Measurements from ENCODE around the gene TDRD5.
"Not testable (repeated sequence)": the region's sequence is repeated elsewhere in the genome, so short reads cannot be mapped to it uniquely, and the experiment has no call there.

TDRD5 gene

DNA sequence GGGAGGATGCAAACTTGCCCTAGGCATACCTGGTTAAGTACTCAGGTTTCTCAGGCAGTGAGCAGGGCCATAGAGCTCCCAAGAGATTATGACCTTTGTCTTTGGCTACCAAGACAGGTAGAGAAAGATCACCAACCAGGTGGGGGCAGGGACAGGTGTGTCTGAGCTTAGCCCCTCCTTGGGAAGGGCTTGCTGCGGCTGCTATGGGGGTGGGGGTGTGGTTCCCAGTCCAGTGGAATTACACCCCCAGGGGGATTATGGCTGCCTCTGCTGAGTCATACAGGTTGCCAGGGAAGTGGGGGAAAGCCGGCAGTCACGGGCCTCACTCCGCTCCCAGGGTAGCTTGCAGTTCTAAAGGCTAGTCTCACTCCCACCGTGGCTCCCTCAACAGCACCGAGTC is 86.2 kb downstream of the TDRD5 start:
- TF ChIP-seq, protein P1, sequence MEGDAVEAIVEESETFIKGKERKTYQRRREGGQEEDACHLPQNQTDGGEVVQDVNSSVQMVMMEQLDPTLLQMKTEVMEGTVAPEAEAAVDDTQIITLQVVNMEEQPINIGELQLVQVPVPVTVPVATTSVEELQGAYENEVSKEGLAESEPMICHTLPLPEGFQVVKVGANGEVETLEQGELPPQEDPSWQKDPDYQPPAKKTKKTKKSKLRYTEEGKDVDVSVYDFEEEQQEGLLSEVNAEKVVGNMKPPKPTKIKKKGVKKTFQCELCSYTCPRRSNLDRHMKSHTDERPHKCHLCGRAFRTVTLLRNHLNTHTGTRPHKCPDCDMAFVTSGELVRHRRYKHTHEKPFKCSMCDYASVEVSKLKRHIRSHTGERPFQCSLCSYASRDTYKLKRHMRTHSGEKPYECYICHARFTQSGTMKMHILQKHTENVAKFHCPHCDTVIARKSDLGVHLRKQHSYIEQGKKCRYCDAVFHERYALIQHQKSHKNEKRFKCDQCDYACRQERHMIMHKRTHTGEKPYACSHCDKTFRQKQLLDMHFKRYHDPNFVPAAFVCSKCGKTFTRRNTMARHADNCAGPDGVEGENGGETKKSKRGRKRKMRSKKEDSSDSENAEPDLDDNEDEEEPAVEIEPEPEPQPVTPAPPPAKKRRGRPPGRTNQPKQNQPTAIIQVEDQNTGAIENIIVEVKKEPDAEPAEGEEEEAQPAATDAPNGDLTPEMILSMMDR (conservative IDR thresholded peaks at IDR 0.05; ENCODE audit: low read length), result no peak
- no peak overlapping the region for H3K4me3 ChIP-seq (ENCODE audit: low read length)
- no peak for DNase-seq (ENCODE audit: low read depth)

DNA sequence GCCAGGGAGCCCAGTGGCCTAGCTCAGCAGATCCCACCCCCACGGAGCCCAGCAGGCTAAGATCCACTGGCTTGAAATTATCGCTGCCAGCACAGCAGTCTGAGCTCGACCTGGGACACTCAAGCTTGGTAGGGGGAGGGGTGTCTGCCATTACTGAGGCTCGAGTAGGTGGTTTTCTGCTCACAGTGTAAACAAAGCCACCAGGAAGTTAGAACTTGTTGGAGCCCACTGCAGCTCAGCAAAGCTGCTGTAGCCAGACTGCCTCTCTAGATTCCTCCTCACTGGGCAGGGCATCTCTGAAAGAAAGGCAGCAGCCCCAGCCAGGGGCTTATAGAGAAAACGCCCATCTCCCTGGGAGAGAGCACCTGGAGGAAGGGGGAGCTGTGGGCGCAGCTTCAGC is 102.9 kb downstream of the TDRD5 start:
- DNase-seq (ENCODE audit: low read depth); H3K4me3 ChIP-seq (ENCODE audit: low read length): not testable (repeated sequence)

DNA sequence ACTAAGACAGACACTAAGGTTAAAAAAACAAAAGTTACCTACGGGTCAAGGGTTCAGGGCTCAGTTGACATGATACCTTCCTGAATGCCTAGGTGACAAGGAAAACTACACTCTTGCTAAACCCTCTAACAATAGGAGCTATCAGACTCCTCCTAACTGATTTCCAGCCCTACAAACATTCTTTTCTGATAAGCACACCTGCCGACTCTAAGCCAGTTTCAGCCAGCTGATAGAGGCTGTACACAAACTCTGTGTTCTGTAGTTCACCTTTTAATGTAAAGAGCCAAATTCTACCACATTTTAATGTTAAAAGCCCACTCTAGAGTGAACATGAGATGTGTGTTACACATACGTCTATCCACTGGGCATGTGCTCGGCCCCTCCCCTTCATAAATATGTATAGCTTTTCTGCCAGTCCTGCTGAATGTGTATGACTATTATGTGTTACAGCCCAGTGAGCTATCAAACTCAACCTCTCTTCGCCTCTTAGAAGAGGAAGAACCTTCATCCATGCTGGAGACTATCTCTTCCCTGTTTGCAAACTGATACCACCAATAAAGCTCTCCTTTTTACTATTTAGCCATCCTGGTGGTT is 111.4 kb downstream of the TDRD5 start:
- no peak overlapping the region for H3K4me3 ChIP-seq (ENCODE audit: low read length)
- DNase-seq (ENCODE audit: low read depth), result no peak
- TF ChIP-seq, protein P1 (conservative IDR thresholded peaks at IDR 0.05; ENCODE audit: low read length), result no peak

GRCh38 chr1:179706339-179706941 is 114.8 kb downstream of the TDRD5 start:
- peak; percentile 64 for DNase-seq (ENCODE audit: low read depth)
- H3K4me3 ChIP-seq (ENCODE audit: low read length), result no peak overlapping the region
- TF ChIP-seq, protein P1 (conservative IDR thresholded peaks at IDR 0.05; ENCODE audit: low read length), result peak; percentile 78

DNA sequence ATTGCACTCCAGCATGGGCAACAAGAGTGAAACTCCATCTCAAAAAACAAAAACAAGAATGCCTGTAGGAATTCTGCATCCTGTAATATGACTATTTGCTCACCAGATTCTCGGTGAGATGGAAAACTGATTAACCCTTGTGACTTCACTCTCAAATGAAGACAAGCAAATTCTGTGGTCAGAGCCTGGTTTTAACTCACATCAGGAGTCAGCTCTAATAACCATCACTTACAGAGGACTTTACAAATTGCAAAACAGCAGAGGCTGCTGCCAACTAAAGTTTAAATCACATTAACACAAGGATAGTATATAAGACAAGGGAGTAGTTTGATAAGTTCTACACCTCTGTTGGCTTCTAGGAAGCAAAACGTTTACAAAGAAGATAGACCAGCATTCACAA is 115.8 kb downstream of the TDRD5 start:
- TF ChIP-seq, protein P1 (conservative IDR thresholded peaks at IDR 0.05; ENCODE audit: low read length), result no peak
- H3K4me3 ChIP-seq (ENCODE audit: low read length), result no peak overlapping the region
- no peak for DNase-seq (ENCODE audit: low read depth)

GRCh38 chr1:179708434-179709195 is 117.0 kb downstream of the TDRD5 start:
- DNase-seq (ENCODE audit: low read depth), result no peak
- TF ChIP-seq, protein P1 (conservative IDR thresholded peaks at IDR 0.05; ENCODE audit: low read length), result no peak
- H3K4me3 ChIP-seq (ENCODE audit: low read length), result no peak overlapping the region

DNA sequence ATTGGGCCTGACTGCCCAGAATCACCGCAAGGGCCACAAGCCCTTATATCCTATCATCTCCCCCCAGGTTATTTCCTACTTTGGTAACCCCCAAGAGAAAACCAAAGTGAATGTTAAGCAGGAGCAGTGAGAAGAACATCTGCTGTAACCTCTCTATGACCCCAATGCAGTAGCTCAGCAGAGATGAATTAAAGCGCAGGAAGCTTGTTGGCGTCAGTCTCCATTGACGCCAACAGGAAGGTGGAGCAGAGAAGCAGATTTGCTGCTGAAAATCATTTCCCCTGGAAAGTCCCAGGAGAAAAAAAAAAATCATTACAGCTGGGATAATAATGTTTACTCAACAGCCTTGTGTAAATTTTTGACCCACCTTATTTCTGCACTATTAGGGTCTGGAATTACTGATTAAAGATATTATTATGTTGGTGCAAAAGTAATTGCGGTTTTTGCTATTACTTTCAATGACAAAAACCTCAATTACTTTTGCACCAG is 118.3 kb downstream of the TDRD5 start:
- peak; percentile 29 for DNase-seq (ENCODE audit: low read depth)
- TF ChIP-seq, protein P1 (conservative IDR thresholded peaks at IDR 0.05; ENCODE audit: low read length), result no peak
- no peak overlapping the region for H3K4me3 ChIP-seq (ENCODE audit: low read length)
